Neural progenitor cell (in vitro differentiated cells): ENCODE results near the gene PDCD4.

Experiments used
- CTCF ChIP-seq: fragments of 200-600 bp; sonication (generic); IDR thresholded peaks from 2 replicates; pipeline ENCODE4 v1.5.1; 2017; ENCODE audit warnings: antibody characterized with exemption, mild to moderate bottlenecking
- EZH2 ChIP-seq: fragments of 200-600 bp; sonication (generic); IDR thresholded peaks from 2 replicates; pipeline ENCODE4 v1.6.1; 2017; ENCODE audit warnings: antibody characterized with exemption, mild to moderate bottlenecking, moderate library complexity

DNA sequence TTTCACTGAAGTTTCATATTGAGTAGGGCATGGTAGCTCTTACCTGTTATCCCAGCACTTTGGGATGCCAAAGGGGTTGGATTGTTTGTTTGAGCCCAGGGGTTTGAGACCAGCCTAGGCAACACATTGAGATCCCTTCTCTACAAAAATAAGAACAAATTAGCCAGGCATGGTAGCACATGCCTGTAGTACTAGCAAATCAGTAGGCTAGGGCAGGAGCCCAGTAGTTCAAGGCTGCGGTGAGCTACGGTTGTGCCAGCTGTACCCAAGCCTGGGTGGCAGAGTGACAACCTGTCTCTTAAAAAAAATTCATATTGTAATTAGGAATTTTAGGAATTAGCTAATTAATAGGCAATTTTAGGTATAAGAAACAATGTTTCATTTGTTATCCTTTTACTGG lies 29.3 kb downstream of the PDCD4 start:
- no peak for TF ChIP-seq CTCF
- TF ChIP-seq EZH2 = no peak
